HepG2 (cell line): Measurements from ENCODE around the gene YIPF5.

Experiments used
- ARNT ChIP-seq: fragments of 450-650 bp; IDR thresholded peaks from 2 replicates; pipeline ENCODE4 v1.6.1; 2017
- CCAR2 ChIP-seq: fragments of 200-400 bp; formaldehyde crosslinking; optimal IDR thresholded peaks from 2 replicates; pipeline ENCODE3; 2018; ENCODE audit warnings: low read depth, mild to moderate bottlenecking, low read length, moderate library complexity
- EP300 ChIP-seq, 3 experiments: sonication (generic) in 1 of 3; formaldehyde crosslinking in 1 of 3; IDR thresholded peaks; 2 replicates each; pipeline versions ENCODE4 v1.5.1 to v1.6.1; 2011 to 2020; ENCODE audit warnings: low read depth in 2 of 3, low read length in 2 of 3, borderline replicate concordance in 1 of 3, improper control_type of control experiment in 1 of 3, mild to moderate bottlenecking in 1 of 3, missing genetic modification reagents in 1 of 3, moderate library complexity in 1 of 3
- NCOA2 ChIP-seq: sonication (generic); formaldehyde crosslinking; IDR thresholded peaks from 2 replicates; pipeline ENCODE4 v1.8.0; 2022; ENCODE audit warnings: inconsistent platforms
- POLR2A ChIP-seq, 2 experiments: IDR thresholded peaks; 2 replicates each; pipeline ENCODE4 v1.6.1; 2011; ENCODE audit warnings: low read depth in 2 of 2, low read length in 2 of 2, mild to moderate bottlenecking in 1 of 2, moderate library complexity in 1 of 2; ENCODE audit not compliant: insufficient read depth in 1 of 2
- TF ChIP-seq, protein P1 (sequence below): sonication (generic); formaldehyde crosslinking; IDR thresholded peaks from 2 replicates; pipeline ENCODE4 v1.5.0; 2020; ENCODE audit warnings: mild to moderate bottlenecking, missing genetic modification reagents, moderate library complexity

GRCh38 chr5:144114571-144114970 is 55.9 kb downstream of the YIPF5 start:
- TF ChIP-seq EP300 (IDR thresholded peaks at IDR 0.05; ENCODE audit: low read depth in 2 of 2, low read length in 2 of 2) (no peak), EP300 (CRISPR knock-in tag; IDR thresholded peaks at IDR 0.05; ENCODE audit: borderline replicate concordance) (no peak), ARNT (no peak), POLR2A (IDR thresholded peaks at IDR 0.05; ENCODE audit: insufficient read depth in 1 of 2, low read depth in 2 of 2, low read length in 2 of 2) (no peak), CCAR2 (no peak), NCOA2 (CRISPR knock-in tag) (no peak)
- TF ChIP-seq, protein P1, sequence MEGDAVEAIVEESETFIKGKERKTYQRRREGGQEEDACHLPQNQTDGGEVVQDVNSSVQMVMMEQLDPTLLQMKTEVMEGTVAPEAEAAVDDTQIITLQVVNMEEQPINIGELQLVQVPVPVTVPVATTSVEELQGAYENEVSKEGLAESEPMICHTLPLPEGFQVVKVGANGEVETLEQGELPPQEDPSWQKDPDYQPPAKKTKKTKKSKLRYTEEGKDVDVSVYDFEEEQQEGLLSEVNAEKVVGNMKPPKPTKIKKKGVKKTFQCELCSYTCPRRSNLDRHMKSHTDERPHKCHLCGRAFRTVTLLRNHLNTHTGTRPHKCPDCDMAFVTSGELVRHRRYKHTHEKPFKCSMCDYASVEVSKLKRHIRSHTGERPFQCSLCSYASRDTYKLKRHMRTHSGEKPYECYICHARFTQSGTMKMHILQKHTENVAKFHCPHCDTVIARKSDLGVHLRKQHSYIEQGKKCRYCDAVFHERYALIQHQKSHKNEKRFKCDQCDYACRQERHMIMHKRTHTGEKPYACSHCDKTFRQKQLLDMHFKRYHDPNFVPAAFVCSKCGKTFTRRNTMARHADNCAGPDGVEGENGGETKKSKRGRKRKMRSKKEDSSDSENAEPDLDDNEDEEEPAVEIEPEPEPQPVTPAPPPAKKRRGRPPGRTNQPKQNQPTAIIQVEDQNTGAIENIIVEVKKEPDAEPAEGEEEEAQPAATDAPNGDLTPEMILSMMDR = no peak
